HG03039 (cell line): ENCODE data around the gene PARD6G.
"Not testable (repeated sequence)": the region's sequence is repeated elsewhere in the genome, so short reads cannot be mapped to it uniquely, and the experiment has no call there.

ENCODE experiments used
- ATAC-seq: cut with Tn5 transposase; IDR thresholded peaks from one replicate; pipeline ENCODE4 v1.9.1; 2021; ENCODE audit warnings: mild to moderate bottlenecking, moderate library complexity; ENCODE audit not compliant: unreplicated experiment

Gene PARD6G, protein sequence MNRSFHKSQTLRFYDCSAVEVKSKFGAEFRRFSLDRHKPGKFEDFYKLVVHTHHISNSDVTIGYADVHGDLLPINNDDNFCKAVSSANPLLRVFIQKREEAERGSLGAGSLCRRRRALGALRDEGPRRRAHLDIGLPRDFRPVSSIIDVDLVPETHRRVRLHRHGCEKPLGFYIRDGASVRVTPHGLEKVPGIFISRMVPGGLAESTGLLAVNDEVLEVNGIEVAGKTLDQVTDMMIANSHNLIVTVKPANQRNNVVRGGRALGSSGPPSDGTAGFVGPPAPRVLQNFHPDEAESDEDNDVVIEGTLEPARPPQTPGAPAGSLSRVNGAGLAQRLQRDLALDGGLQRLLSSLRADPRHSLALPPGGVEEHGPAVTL

GRCh38 chr18:80247393-80247841 lies at the start of gene PARD6G:
Gene PARD6G (minus strand): TSS chr18:80247514. CDS start chr18:80247348, 166 bp downstream.
- peak; percentile 53 for ATAC-seq

DNA sequence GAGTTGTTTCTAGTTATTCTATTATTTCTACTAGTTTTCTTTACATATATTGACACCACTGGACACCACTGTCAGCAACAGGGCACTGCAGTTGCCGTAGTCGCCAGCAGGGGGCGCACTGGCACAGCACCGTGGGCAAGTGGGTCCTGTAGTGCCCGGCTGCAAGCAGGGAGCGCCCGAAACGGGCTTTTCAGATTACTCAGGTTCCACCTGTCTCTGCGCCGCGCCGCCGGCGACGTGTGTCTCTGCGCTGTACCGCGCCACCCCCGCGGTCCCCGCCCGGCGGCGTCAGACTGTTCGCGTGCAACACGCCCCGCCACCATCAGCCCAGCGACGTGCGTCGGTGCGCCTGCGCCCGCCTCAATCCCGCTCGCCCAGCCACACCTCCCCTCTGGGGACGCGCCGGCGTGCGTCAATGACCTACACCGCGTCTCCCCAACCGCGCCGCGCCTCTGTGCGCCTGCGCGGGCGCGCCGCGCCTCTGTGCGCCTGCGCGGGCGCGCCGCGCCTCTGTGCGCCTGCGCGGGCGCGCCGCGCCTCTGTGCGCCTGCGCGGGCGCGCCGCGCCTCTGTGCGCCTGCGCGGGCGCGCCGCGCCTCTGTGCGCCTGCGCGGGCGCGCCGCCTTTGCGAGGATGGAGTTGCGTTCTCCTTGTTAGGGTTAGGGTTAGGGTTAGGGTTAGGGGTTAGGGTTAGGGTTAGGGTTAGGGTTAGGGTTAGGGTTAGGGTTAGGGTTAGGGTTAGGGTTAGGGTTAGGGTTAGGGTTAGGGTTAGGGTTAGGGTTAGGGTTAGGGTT lies 15.1 kb upstream of the PARD6G start:
- ATAC-seq: not testable (repeated sequence)

- ATAC-seq: no peak
These were observed 12.3 kb upstream of the PARD6G start for GRCh38 chr18:80259610-80260009.

DNA sequence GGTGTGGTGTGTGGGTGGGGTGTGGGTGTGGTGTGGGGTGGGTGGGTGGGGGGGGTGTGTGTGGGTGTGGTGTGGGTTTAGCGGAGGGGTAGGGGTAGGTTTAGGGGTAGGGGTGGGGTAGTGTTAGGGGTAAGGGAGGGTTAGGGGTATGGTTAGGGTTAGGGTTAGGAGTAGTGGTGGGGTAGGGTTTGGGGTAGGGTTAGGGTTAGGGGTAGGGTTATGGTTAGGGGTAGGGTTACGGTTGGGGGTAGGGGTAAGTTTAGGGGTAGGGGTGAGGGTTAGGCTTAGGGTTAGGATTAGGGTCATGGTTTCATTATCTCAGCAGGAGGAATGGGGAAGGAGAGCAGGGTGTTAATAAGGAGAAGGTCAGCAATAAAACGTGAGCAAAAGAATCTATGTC lies 11.3 kb upstream of the PARD6G start:
- ATAC-seq: no peak

DNA sequence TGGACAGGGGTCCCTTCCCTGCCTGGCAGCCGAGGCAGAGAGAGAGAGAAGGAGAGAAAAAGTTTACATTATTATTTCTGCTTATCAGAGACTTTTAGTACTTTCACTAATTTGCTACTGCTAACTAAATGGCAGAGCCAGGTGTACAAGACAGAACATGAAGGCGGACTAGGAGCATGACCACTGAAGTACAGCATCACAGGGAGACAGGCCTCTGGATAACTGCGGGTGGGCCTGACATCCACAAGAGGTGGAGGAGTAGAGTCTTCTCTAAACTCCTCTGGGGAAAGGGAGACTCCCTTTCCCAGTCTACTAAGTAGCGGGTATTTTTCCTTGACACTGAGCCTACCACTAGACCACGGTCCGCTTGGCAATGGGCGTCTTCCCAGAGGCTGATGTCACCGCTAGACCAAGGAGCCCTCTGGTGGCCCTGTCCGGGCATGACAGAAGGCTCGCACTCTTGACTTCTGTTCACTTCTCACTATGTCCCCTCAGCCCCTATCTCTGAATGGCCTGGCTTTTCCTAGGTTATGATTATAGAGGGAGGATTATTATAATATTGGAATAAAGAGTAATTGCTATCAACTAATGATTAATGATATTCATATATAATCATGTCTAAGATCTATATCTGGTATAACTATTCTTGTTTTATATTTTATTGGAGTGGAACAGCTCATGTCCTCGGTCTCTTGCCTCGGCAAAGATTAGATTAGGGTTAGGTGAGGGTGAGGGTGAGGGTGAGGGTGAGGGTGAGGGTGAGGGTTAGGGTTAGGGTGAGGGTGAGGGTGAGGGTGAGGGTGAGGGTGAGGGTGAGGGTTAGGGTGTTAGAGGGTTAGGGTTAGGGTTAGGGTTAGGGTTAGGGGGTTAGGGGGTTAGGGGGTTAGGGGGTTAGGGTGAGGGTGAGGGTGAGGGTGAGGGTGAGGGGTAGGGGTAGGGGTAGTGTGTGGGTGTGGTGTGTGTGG lies 10.5 kb upstream of the PARD6G start:
- not testable (repeated sequence) for ATAC-seq

DNA sequence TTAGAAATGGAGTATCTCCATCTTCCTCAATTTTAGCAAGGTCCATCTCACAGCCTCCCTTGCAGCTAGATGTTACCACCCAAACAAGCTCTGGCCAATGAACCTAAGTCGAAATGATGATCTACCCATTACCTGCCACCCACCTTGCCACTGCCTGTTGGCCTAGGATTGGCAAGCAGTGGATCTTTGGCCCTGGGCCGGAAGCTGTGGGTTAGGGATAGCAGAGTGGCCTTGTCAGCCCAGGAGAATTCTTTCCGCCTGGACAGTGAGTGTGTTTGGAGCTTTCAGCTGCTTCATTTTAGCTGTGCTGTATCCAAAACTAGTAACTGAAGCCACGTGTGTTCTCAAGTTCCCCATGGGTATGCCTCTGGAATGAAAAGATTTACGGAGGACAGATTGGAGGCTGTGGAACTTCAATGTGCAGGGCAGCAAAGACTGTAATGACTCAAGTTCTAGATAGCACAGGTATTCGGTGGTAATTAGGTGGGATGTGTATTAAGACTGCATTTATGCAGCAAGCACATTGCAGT lies 7.7 kb upstream of the PARD6G start:
- no peak for ATAC-seq

GRCh38 chr18:80253871-80254492 lies 6.7 kb upstream of the PARD6G start:
- ATAC-seq: no peak

GRCh38 chr18:80253236-80253635 lies 5.9 kb upstream of the PARD6G start:
- no peak for ATAC-seq

- no peak for ATAC-seq
These were observed 4.8 kb upstream of the PARD6G start for GRCh38 chr18:80252136-80252535.

DNA sequence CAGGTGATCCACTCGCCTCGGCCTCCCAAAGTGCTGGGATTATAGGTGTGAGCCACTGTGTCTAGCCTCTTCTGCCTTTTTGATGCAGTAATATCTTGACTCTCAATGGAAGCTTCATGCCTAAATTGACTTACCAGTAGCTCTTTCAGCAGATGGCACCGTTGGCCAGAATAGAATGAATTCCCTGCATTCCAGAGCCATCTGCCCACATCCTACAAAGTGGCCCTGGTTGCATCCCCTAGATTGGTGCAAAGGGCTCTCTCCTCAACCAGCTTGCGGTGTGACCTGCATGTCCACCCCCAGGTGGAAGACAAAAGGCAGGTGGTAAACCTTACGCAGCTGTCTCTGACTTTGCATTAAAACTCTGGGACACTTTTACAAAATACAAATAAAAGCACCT lies 4.4 kb upstream of the PARD6G start:
- no peak for ATAC-seq

DNA sequence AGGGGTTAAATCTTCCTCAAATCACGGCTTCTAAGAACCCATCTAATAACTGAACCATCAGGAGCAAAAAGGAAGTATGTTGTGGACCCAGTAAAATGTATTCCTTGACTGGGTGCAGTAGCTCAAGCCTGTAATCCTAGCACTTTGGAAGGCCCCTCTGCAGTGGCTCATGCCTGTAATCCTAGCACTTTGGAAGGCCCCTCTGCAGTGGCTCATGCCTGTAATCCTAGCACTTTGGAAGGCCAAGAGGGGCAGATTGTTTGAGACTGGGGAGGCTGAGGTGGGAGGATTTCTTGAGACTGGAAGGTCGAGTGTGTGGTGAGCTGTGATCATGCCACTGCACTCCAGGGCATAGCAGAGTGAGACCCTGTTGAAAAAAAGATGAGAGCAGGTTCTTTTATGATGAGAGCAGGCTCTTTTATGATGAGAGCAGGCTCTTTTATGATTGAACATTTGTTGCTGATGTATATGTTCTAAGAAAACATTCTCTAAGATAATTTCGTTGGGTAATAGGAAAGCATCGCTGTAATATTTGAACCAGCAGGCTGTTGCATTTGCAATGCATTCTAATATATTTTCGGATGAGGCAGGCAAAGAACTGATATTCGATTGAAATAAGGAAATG lies 3.5 kb upstream of the PARD6G start:
- no peak for ATAC-seq

DNA sequence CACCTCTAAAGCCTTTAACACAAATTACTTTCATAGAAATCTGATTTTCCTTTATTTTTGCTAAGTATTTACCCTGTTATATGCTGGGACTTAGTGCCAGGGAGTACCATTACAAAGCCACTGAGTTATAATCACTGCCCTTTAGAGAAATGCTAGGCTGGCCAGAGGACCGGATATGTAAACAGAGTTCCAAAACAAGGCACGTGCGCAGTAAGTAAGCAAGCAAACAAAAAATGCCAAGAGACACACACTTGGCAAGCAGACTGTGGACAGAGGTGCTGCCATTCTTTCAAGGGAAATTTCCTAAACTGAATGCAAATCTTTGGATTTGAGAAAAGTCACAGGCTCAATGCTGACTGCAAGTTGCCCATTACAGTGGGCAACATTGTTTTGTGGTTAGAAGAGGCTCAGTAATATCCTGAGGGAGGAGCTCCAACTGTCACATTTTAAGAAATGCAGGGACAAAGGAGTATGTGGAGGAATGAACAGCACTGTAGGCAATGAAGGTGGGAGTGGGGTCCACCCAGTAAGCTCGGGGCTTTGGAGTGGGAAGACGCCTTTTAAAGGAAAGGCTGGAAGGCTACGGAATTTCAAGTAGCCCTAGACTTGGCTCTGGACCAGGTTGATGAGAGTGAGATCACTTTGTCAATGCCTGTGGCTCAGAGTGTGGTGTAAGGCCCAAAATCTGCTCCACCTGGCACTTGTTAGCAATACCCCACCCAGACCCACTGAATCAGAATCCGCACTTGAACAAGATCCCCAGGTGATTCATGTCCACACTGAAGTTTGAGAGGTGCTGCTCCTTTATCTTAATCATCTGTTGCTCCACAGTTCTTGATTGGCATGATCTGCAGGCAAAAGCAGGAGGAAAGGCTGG lies 2.1 kb upstream of the PARD6G start:
- no peak for ATAC-seq

DNA sequence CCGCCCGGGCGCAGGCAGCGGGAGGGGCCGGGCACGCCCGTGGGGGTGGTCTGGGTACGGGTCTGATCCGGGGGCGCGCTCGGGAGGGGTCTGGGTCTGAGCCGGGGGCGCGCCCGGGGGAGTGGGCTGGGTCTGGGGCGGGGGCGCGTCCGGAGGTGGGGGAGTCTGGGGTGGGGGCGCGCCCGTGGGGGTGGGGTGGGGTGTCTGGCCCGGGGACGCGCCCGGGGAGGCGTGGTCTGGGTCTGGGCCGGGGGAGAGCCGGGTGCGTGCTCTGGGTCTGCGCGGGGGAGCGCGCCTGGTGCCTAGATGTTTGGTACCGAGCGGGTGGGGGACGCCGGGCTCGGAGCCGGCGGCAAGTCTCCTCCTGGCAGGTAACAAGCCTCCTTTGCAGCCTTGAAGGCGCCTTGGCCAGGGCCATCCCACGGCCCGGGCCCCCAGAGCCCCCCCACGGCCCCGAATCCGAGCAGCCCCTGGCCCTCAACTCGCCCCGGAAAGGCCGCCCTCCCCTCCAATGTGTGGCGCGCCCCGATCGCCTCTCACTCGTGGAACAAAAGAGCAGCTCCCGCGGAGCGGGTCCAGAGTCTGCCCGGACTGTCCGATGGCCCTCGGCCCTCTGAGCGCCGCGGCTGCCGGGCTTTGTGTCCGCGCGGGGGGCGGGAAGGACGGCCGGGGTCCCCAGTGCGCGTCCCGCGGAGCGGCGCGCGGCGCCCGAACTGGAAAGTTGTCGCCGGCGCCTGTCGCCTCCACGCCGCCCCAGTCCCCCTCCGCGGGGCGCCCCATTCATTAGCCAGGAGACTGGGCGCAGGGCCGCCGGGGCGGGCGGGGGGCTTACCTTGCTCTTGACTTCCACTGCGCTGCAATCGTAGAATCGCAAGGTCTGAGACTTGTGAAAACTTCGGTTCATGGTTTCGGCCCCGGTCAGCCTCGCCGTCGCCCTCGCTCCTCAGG lies 595 bp downstream of the PARD6G start:
- ATAC-seq: peak; percentile 23

GRCh38 chr18:80245781-80246444 lies 1.4 kb downstream of the PARD6G start:
- ATAC-seq: no peak

GRCh38 chr18:80244956-80245730 lies 2.2 kb downstream of the PARD6G start:
- ATAC-seq: no peak

DNA sequence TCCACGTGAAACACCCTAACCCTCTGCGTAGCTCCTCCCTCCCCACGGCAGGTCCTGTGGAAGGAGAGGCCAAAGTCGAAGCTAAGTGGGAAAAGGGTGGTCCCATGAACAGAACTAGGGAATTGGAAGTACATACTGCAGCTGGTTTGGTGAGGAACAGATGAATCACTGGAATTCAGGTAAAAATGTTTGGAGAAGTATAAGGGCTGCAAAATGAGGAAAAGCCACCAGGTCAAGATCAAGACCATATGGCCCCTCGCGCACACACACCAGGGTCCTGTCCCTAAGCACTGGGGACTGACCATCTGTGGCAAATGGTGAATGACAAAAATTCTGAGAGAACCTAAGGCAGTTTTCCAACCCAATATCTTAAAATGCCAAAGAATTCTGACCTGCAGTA lies 3.1 kb downstream of the PARD6G start:
- ATAC-seq: no peak
